Epithelial cell of esophagus (primary cell): ENCODE measurements around the gene S100A13.
A peak's percentile ranks its signal among the peaks of the same experiment; 100 is the strongest.

Experiments
- DNase-seq: peaks from one replicate; pipeline ENCODE4 v3.0.0; 2010; ENCODE audit warnings: low read depth
- H3K4me3 ChIP-seq: 2 replicates; pipeline ENCODE4 v1.5.1; 2011; ENCODE audit warnings: mild to moderate bottlenecking, low read length, control low read depth
- TF ChIP-seq, protein P1 (sequence below): IDR thresholded peaks from 2 replicates; pipeline ENCODE4 v1.5.1; 2011; ENCODE audit warnings: low read depth, mild to moderate bottlenecking, low read length, control low read depth, inconsistent platforms; ENCODE audit not compliant: insufficient read depth; ENCODE audit errors: missing control alignments

Gene S100A13

DNA sequence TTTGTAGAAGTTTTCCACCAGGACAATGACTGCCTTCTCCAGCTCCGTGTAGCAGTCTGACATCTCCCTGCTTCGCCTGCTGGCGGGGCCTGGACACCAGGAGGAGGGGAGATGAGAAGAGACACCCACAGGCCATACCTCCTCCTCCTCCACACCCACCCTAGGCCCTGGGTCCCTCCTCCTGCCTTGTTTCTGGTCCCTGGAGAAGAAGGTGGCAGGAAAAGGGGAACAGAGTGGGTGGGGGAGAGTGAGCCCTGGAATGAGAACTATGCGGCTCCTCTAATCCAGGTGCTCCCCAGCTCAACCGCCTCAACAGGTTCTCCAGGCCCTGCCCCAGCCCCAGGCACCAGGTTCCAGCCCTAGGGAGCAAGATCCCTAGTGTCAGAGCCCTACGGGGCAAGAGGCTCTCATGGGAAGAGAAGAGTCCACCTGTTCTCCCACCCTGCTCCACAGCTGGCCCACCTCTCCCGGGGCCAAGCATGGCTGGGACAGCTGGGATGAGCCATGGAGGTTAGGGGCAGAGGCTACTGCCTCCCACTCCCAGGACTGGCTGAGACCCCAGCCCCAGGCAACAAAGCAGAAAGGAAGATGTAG lies 19.1 kb downstream of the S100A13 start:
- TF ChIP-seq, protein P1, sequence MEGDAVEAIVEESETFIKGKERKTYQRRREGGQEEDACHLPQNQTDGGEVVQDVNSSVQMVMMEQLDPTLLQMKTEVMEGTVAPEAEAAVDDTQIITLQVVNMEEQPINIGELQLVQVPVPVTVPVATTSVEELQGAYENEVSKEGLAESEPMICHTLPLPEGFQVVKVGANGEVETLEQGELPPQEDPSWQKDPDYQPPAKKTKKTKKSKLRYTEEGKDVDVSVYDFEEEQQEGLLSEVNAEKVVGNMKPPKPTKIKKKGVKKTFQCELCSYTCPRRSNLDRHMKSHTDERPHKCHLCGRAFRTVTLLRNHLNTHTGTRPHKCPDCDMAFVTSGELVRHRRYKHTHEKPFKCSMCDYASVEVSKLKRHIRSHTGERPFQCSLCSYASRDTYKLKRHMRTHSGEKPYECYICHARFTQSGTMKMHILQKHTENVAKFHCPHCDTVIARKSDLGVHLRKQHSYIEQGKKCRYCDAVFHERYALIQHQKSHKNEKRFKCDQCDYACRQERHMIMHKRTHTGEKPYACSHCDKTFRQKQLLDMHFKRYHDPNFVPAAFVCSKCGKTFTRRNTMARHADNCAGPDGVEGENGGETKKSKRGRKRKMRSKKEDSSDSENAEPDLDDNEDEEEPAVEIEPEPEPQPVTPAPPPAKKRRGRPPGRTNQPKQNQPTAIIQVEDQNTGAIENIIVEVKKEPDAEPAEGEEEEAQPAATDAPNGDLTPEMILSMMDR, result no peak
- DNase-seq, result peak; percentile 73
- peak overlapping the region; percentile 100 for H3K4me3 ChIP-seq

DNA sequence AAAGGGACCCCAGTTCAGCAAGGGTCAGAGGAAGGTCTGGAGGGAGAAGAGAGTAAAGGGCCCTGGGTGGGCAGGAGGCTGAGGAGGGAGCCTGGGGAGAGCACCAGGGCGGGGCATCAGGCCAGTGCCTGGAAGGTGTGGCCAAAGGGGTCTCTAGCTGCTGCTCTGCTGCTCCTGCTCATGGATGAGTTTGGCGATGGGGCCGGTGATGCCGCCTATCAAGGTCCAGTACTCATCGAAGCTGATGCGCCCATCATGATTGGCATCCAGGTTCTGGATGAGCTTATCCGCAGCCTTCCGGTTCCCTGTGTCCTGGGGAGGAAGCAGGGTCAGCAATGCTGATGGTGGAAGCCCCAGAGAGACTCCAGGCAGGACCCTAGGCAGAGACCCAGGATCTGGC lies 19.9 kb downstream of the S100A13 start:
- H3K4me3 ChIP-seq, result no peak overlapping the region
- DNase-seq, result no peak
- TF ChIP-seq, protein P1, result no peak

DNA sequence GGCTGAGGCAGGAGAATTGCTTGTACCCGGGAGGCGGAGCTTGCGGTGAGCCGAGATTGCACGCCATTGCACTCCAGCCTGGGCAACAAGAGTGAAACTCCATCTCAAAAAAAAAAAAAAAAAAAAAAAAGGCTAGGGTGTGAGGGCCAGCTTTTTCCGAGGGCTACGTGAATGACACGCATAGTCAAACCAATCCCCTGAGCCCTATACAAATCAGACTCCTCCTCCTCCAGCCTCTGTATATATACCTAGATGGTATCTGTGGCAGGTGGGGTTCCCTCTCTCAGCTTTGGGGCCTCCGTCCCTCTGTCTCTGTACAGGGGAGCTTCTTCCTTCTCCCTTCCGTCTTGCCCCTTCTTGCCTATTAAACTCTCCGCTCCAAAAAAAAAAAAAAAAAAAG lies 21.1 kb downstream of the S100A13 start:
- no peak for DNase-seq
- no peak overlapping the region for H3K4me3 ChIP-seq
- TF ChIP-seq, protein P1, result no peak

DNA sequence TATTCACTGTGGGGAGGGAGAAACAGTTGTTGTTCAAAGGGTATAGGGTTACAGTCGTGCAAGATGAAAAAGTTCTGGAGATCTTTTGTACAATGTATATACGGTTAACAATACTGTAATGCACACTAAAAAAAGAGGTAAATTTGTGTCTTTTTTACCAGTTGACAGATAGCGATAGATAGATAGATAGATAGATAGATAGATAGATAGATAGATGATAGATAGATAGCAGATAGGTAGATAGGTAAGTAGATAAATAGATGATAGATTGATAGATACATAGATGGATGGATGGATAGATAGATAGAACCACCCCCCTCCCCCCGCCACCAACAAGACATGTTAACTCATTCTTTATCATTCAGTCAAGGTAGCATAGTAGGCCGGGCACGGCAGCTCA lies 24.6 kb downstream of the S100A13 start:
- no peak overlapping the region for H3K4me3 ChIP-seq
- TF ChIP-seq, protein P1, result no peak
- no peak for DNase-seq

DNA sequence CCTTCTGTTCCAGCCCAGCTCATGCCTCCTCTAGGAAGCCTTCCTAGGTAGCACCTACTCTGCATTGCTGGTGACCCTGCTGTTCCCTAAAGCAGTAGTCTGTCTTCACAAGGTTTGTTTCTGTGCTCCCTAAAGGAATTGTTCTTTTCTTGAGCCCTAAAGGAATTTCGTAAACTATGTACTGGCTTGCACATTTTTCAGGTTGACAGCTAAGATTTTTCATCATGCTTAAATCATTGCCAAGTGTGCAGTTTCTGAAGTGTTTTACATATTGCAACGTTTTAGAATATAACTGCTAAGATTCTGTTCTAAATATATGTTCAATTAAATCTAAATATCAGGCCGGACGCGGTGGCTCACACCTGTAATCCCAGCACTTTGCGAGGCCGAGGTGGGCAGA lies 27.5 kb downstream of the S100A13 start:
- H3K4me3 ChIP-seq, result no peak overlapping the region
- TF ChIP-seq, protein P1, result no peak
- DNase-seq, result no peak

DNA sequence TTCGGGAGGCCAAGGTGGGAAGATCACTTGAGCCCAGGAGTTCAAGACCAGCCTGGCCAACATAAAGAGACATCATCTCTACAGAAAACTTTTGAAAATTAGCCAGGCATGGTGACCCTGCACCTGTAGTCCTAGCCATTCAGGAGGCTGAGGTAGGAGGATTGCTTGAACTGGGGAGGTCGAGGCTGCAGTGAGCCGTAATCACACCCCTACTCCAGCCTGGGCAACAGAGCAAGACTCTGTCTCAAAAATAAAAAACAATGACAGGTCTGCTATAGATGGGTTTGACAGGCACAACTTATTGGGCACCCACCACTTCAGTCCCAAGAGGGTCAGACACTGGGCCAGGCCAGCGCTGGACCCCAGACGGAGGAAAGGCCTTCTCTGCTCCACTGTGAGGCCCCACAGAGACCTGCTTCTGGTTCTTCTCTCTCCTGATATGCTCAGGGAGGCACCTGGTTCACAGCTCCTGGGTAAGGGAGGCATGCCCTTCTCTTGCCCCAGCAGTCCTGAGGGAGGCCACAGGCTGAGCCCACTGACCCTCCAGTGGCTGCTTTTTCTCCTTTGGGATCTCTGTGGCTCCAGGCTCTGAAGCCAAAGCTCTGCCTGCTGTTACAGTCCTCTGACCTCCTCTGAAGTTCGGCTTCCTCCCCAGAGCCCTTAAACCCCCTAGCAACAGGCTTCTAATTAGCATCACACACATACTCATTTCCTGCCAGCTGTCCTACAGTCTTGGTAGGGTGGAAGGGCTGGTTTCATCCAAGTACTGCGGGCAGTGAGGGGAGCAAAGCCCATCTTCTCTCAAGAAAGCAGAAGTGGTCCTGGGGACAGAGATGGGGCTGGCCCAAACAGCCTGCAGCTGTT lies 28.8 kb downstream of the S100A13 start:
- no peak overlapping the region for H3K4me3 ChIP-seq
- no peak for DNase-seq
- TF ChIP-seq, protein P1, result no peak

DNA sequence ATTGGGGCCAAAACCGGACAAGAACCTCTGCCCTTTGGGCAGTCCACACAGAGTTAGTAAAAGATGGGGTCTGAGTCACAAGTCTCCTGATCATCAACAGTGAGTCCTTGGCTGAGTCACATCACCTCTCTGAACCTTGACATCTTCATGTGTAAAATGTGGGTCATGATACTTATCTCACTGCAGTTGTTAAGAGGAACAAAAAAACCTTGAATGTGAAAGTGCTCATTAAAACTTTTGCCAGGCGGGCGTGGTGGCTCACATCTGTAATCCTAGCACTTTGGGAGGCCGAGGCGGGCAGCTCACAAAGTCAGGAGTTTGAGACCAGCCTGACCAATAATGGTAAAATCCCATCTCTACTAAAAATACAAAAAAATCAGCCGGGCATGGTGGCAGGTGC lies 30.1 kb downstream of the S100A13 start:
- DNase-seq, result peak; percentile 62
- TF ChIP-seq, protein P1, result no peak
- H3K4me3 ChIP-seq, result no peak overlapping the region
